HFF-Myc (cell line): ENCODE results near the gene SLC45A1.
"Not testable (repeated sequence)": the region's sequence is repeated elsewhere in the genome, so short reads cannot be mapped to it uniquely, and the experiment has no call there.

Source experiments
- DNase-seq: peaks from one replicate; pipeline ENCODE4 v3.0.0-alpha.2; 2011; ENCODE audit warnings: low read depth; ENCODE audit errors: extremely low read depth
- H3K4me3 ChIP-seq: replicated peaks from 2 replicates; pipeline ENCODE4 v1.5.1; 2011; ENCODE audit warnings: low read depth, mild to moderate bottlenecking, control low read depth, low read length
- TF ChIP-seq, protein P1 (sequence below): IDR thresholded peaks from 2 replicates; pipeline ENCODE4 v1.5.1; 2012; ENCODE audit warnings: mild to moderate bottlenecking, low read depth, low read length, control low read depth; ENCODE audit errors: missing control alignments

The SLC45A1 gene

DNA sequence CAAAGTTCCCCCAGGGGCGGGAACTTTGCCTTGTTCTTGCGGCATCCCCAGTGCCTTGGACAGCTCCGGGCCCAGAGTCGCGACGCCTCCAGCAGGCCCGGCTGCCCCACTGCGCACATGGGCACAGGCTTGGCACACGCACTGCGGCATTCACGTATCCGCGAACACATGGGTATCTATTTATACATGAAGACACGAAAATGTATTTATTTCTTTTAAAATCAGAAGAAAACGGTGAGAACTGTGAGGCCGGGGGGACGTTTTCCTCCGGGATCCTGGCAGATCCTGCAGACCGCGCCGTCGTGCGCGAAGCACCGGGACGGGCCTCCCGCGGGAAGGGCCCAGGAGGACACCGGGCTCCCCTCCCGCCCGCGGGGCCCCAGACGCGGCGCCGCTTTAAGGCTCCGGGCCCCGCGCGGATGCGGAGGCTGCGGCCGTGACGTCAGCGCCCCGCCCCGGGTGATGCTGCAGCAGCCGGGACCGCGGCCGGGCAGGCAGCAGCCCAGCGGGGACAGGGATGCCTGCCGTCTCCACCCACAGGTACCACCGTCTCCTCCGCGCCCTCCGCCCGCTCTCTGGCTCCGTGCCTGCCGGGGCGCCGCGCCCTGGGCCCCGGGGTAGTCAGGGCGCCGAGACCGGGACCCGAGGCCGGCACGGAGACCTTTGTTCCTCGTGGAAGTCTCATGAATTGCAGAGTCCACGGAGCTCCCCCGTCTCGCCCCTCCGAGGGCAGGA is at the start of gene SLC45A1:
SLC45A1 (plus strand) TSS at position 468 of the 735 bp plus-strand sequence. CDS start 6,216 bp downstream, outside the sequence.
- peak within 1 kb of the TSS; percentile 45 for H3K4me3 ChIP-seq
- TF ChIP-seq, protein P1, sequence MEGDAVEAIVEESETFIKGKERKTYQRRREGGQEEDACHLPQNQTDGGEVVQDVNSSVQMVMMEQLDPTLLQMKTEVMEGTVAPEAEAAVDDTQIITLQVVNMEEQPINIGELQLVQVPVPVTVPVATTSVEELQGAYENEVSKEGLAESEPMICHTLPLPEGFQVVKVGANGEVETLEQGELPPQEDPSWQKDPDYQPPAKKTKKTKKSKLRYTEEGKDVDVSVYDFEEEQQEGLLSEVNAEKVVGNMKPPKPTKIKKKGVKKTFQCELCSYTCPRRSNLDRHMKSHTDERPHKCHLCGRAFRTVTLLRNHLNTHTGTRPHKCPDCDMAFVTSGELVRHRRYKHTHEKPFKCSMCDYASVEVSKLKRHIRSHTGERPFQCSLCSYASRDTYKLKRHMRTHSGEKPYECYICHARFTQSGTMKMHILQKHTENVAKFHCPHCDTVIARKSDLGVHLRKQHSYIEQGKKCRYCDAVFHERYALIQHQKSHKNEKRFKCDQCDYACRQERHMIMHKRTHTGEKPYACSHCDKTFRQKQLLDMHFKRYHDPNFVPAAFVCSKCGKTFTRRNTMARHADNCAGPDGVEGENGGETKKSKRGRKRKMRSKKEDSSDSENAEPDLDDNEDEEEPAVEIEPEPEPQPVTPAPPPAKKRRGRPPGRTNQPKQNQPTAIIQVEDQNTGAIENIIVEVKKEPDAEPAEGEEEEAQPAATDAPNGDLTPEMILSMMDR = no peak
- peak; percentile 9 for DNase-seq

GRCh38 chr1:8273036-8273435 is 44.9 kb upstream of the SLC45A1 start:
- DNase-seq = no peak
- no peak overlapping the region for H3K4me3 ChIP-seq
- TF ChIP-seq, protein P1 = no peak

DNA sequence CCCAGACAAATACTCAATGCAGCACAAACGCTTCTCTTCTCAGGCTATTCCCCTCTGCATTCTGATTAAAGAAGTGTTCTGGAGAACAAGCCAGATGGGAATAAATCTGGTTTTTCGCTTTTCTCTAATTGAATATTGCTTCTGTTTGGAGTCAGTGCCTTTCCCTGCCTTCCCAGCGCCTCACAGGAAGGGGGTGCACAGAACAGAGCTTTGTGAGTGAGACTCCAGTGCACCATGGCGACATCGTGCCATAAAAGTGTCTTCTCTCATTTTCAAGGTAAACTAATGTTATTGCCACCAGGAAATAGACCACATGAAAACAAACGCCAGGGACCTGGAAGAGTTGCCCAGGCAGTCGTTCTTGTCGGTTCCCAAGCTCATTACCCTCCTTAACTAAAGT is 43.6 kb upstream of the SLC45A1 start:
- H3K4me3 ChIP-seq = no peak overlapping the region
- DNase-seq = no peak
- TF ChIP-seq, protein P1 = no peak

DNA sequence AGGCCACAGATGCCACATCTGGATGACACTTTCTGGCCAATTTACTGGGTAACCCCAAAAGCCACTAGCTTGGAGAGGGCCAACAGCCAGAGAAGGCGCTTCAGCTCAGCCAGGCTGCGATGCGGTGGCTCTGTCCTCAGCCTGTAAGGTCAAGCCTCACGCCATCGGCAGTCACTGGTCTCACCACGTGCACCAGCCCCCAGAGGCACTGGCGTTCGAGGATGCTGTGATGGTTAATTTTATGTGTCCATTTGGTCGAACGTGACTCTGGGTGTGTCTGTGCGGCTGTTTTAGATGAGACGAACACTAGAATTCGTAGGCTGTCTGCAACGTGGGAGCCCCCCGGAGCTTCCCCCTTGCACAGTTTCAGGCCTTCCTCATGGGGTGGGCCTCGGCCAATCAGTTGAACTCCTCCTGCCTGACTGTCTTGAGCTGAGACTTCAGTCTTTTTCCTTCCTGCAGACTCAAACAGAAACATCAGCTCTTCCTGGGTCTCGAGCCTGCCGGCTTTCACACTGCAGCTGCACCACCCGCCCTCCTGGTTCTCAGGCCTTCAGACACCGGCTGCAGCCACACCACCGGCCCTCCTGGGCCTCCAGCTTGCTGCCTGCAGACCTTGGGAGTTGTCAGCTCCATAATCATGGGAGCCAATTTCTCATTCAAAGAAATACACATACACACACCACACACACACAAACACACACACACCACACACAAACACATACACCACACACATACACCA is 41.6 kb upstream of the SLC45A1 start:
- no peak for DNase-seq
- TF ChIP-seq, protein P1 = no peak
- no peak overlapping the region for H3K4me3 ChIP-seq

- no peak overlapping the region for H3K4me3 ChIP-seq
- no peak for DNase-seq
- TF ChIP-seq, protein P1 = no peak
Measured at GRCh38 chr1:8276932-8277331, 41.0 kb upstream of the SLC45A1 start.

GRCh38 chr1:8278677-8279076 is 39.2 kb upstream of the SLC45A1 start:
- DNase-seq, H3K4me3 ChIP-seq: not testable (repeated sequence)

GRCh38 chr1:8281843-8282509 is 35.9 kb upstream of the SLC45A1 start:
- H3K4me3 ChIP-seq = no peak overlapping the region
- no peak for DNase-seq
- TF ChIP-seq, protein P1 = no peak
